K562 (cell line): ENCODE measurements around the gene ARFRP1. TPM values are rescaled to one million over a fixed set of nuclear protein-coding genes. Genes with fewer than 3 reads are reported as not detected.
A peak's percentile ranks its signal among the peaks of the same experiment; 100 is the strongest.

Experiments used
- ATAC-seq: fragments of 200-7000 bp; cut with Tn5 transposase; 3 replicates; pipeline ENCODE4 v1.9.1; 2020; ENCODE audit warnings: moderate library complexity
- BruUV-seq: library from RNA; stranded (reverse); fragments of 400-500 nt; replicated peaks from 2 replicates; lab custom pipeline; 2021; lab: Mats Ljungman, UMichigan
- CTCF ChIA-PET: fragments of 300-600 bp; formaldehyde crosslinking; extraction: SDS; loops from one replicate; lab custom pipeline; 2021; ENCODE audit warnings: low intra/inter-chr PET ratio; lab: Yijun Ruan, JAX
- POLR2A ChIA-PET: fragments of 300-600, 350-650 bp; sonication (Branson Sonifier 250); formaldehyde crosslinking; extraction: SDS; loops from one replicate; lab custom pipeline; 2021; ENCODE audit warnings: antibody characterized with exemption, inconsistent platforms; lab: Yijun Ruan, JAX
- DNase-seq, 4 experiments: peaks; one replicate each; pipeline versions ENCODE4 v3.0.0 to v3.0.0-alpha.2; 2011 to 2018; ENCODE audit warnings: low spot score in 3 of 4, mixed read lengths in 3 of 4; ENCODE audit errors: extremely low read depth in 1 of 4
- FAIRE-seq: peaks from 2 replicates; lab custom pipeline; 2011; peaks lifted over from hg19 to GRCh38; lab: Jason Lieb, UNC
- H2AFZ ChIP-seq: 2 replicates; pipeline ENCODE4 v1.6.0; 2011; ENCODE audit warnings: low read depth, low read length, control low read depth, inconsistent platforms
- H3K27ac ChIP-seq: fragments of 200-600 bp; 3 replicates; pipeline ENCODE4 v1.8.0; 2011; ENCODE audit warnings: low read depth, mild to moderate bottlenecking, control low read depth, inconsistent platforms, low read length, moderate library complexity, mixed read lengths; ENCODE audit errors: extremely low read depth
- H3K27me3 ChIP-seq, 2 experiments: fragments of 300-600 bp in 1 of 2; 2 replicates in 1 of 2; 3 replicates in 1 of 2; pipeline versions ENCODE4 v1.6.0 to v1.8.0; 2011; ENCODE audit warnings: inconsistent platforms in 2 of 2, low read length in 2 of 2, mild to moderate bottlenecking in 1 of 2, mixed read lengths in 1 of 2, moderate library complexity in 1 of 2; ENCODE audit not compliant: control insufficient read depth in 2 of 2, insufficient read depth in 2 of 2
- H3K36me3 ChIP-seq: fragments of 300-600 bp; 3 replicates; pipeline ENCODE4 v1.8.0; 2011; ENCODE audit warnings: mild to moderate bottlenecking, low read length, inconsistent platforms; ENCODE audit not compliant: control insufficient read depth, insufficient read depth
- H3K4me1 ChIP-seq, 2 experiments: fragments of 200-600 bp in 1 of 2; replicated peaks in 1 of 2; 2 replicates in 1 of 2; 3 replicates in 1 of 2; pipeline versions ENCODE4 v1.5.1 to v1.8.0; 2011; ENCODE audit warnings: inconsistent platforms in 2 of 2, low read length in 2 of 2, mild to moderate bottlenecking in 1 of 2, mixed read lengths in 1 of 2, moderate library complexity in 1 of 2; ENCODE audit not compliant: control insufficient read depth in 2 of 2, insufficient read depth in 2 of 2
- H3K4me2 ChIP-seq: 2 replicates; pipeline ENCODE4 v1.6.1; 2011; ENCODE audit warnings: low read length, control low read depth, inconsistent platforms, mixed read lengths; ENCODE audit not compliant: insufficient read depth
- H3K4me3 ChIP-seq: fragments of 200-600 bp; sonication (generic), shearing (Covaris generic); 2 replicates; pipeline ENCODE4 v1.5.1; 2016; ENCODE audit warnings: control low read depth, inconsistent platforms
- H3K79me2 ChIP-seq: fragments of 200-600 bp; 3 replicates; pipeline ENCODE4 v1.8.0; 2011; ENCODE audit warnings: low read length, inconsistent platforms; ENCODE audit not compliant: control insufficient read depth, insufficient read depth
- H3K9ac ChIP-seq, 2 experiments: 2 replicates each; pipeline versions ENCODE4 v1.6.0 to v1.6.1; 2011; ENCODE audit warnings: low read depth in 2 of 2, low read length in 2 of 2, control low read depth in 1 of 2, inconsistent platforms in 1 of 2, mild to moderate bottlenecking in 1 of 2, mixed read lengths in 1 of 2; ENCODE audit not compliant: insufficient read depth in 1 of 2
- H3K9me1 ChIP-seq: one replicate; pipeline ENCODE4 v1.6.0; 2011; ENCODE audit warnings: inconsistent platforms, mild to moderate bottlenecking, low read length, moderate library complexity; ENCODE audit not compliant: control insufficient read depth, insufficient read depth
- H3K9me3 ChIP-seq: replicated peaks from 2 replicates; pipeline ENCODE4 v1.5.1; 2011; ENCODE audit warnings: low read depth, low read length, inconsistent platforms; ENCODE audit not compliant: control insufficient read depth, insufficient read depth
- H4K20me1 ChIP-seq: replicated peaks from 2 replicates; pipeline ENCODE4 v1.6.1; 2011; ENCODE audit warnings: low read length, inconsistent platforms, mixed read lengths; ENCODE audit not compliant: control insufficient read depth, insufficient read depth
- DACH1 ChIP-seq: fragments of 450-650 bp; IDR thresholded peaks from 2 replicates; pipeline ENCODE4 v1.6.1; 2018; ENCODE audit not compliant: partially characterized antibody
- NEUROD1 ChIP-seq: fragments of 150-350 bp; IDR thresholded peaks from 2 replicates; pipeline ENCODE4 v1.6.1; 2014; ENCODE audit warnings: borderline replicate concordance, low read length, low read depth; ENCODE audit not compliant: partially characterized antibody
- PRMT5 ChIP-seq: sonication (generic); formaldehyde crosslinking; IDR thresholded peaks from 2 replicates; pipeline ENCODE4 v1.5.0; 2020; ENCODE audit warnings: missing genetic modification reagents
- TRIM24 ChIP-seq, 2 experiments: fragments of 450-650 bp; IDR thresholded peaks; 2 replicates each; pipeline ENCODE4 v1.6.1; 2016
- WGBS: fragments of 100-300 bp; shearing (Covaris generic); methylation state at CpG from one replicate; pipeline ENCODE4 v1.1.6; 2016; ENCODE audit warnings: low coverage, mixed read lengths; ENCODE audit not compliant: insufficient coverage; ENCODE audit errors: missing lambda C conversion rate; 5-methylcytosine and 5-hydroxymethylcytosine counted together
- in situ Hi-C: fragments of 300-500 bp; cut with MboI; formaldehyde crosslinking; loops from 4 replicates; pipeline ENCODE4 v1.15.0; 2018; ENCODE audit warnings: inconsistent platforms, mixed read lengths
- intact Hi-C: fragments of 100-400 bp; cut with micrococcal nuclease; formaldehyde crosslinking; loops from 2 replicates; pipeline ENCODE4 v1.14.2; 2022
- polyA plus RNA-seq, 8 experiments: library from polyadenylated mRNA; depleted of rRNA in 4 of 8; stranded (reverse) in 5 of 8; unstranded in 3 of 8; fragments of >200 nt; fragmentation: Nextera tagmentation in 2 of 8; fragmentation: Illumina TruSeq in 1 of 8; extraction: Ambion mirVana in 2 of 8; extraction: Trizol in 1 of 8; gene quantifications; 2 replicates each; pipeline versions ENCODE4 v1.2.1 to v1.2.3, GENCODE V29; 2011 to 2014; ENCODE audit warnings: inconsistent platforms in 1 of 8, missing spikeins in 1 of 8
- total RNA-seq, 7 experiments: library from RNA; depleted of rRNA in 6 of 7; stranded (reverse); fragments of >200 nt in 6 of 7; fragmentation: Illumina TruSeq in 2 of 7; extraction: Trizol in 2 of 7; gene quantifications; 2 replicates each; pipeline versions ENCODE4 v1.2.1 to v1.2.3, GENCODE V29; 2011 to 2021; ENCODE audit warnings: low replicate concordance in 1 of 7
- TF ChIP-seq, protein P1 (sequence below): fragments of 250-450 bp; sonication (Bioruptor Pico); IDR thresholded peaks from 2 replicates; pipeline ENCODE4 v1.4.0; 2020; ENCODE audit warnings: borderline replicate concordance
- TF ChIP-seq, protein P2 (sequence below), 2 experiments: fragments of 450-650 bp; formaldehyde crosslinking in 1 of 2; IDR thresholded peaks; 2 replicates each; pipeline versions ENCODE4 v1.4.0 to v1.6.1; 2014 to 2020; ENCODE audit warnings: mild to moderate bottlenecking in 2 of 2, borderline replicate concordance in 1 of 2, low read depth in 1 of 2
- TF ChIP-seq, protein P3 (sequence below), 2 experiments: fragments of 450-650 bp in 1 of 2; IDR thresholded peaks; 2 replicates each; pipeline ENCODE4 v1.6.1; 2011 to 2017; ENCODE audit warnings: low read depth in 2 of 2, antibody characterized with exemption in 1 of 2, borderline replicate concordance in 1 of 2, low read length in 1 of 2, mild to moderate bottlenecking in 1 of 2, mixed read lengths in 1 of 2; ENCODE audit not compliant: control insufficient read depth in 1 of 2

Gene ARFRP1
- total and polyA plus RNA-seq, 9 of the 15 experiments (the other 6 are each of a cell fraction or from before 2014, with no cell fraction given) = 2.2 to 78.9 (median 37.3) TPM

DNA sequence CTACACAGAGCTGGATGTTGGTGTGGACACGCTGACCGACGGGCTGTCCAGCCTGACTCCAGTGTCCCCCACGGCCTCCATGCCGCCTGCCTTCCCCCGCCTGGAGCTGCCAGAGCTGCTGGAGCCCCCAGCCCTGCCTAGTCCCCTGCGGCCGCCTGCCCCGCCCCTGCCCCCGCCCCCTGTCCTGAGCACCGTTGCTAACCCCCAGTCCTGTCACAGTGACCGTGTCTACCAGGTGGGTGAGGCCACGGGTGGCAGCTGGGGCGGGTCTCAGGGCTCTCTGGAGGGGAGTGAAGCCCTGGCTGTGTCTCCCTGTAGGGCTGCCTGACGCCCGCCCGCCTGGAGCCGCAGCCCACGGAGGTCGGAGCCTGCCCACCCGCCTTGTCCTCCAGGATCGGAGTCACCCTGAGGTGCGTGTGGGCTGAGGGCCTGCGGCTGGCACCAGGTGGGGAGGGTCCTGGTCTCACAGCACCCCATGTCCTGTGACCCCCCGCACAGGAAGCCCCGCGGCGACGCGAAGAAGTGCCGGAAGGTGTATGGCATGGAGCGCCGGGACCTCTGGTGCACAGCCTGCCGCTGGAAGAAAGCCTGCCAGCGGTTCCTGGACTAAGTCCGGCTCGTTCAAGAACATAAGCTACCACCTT, 34.7 kb upstream of the ARFRP1 start:
- ATAC-seq (no peak), DNase-seq (peak in 2 of 4 experiments; percentile 5 to 17), FAIRE-seq (no peak)
- peak overlapping the region in 1 of 2 experiments; percentile 96; a peak in 2 of 4 replicates for H3K9ac ChIP-seq
- peaks cover 11 to 76% of the 10 kb centered on the region in 2 experiments for H3K4me1 ChIP-seq
- no peak overlapping the region for H2AFZ ChIP-seq
- H3K27me3 ChIP-seq = no peaks in the 10 kb centered on the region
- 94% methylated on average over 19 of the region's 37 CpGs for WGBS
- H4K20me1 ChIP-seq = no peaks in the 10 kb centered on the region; the same call in 1 of the 2 replicates
- H3K79me2 ChIP-seq = peaks cover 16% of the 10 kb centered on the region
- CTCF ChIA-PET = no interaction called here
- H3K4me2 ChIP-seq = no peak overlapping the region
- no peak overlapping the region for H3K4me3 ChIP-seq
- peaks cover 35% of the 10 kb centered on the region; the same call in 1 of the 3 replicates for H3K36me3 ChIP-seq
- H3K9me1 ChIP-seq = no peaks in the 10 kb centered on the region
- no peaks in the 10 kb centered on the region for H3K9me3 ChIP-seq
- in situ Hi-C loops (no loop called here), intact Hi-C loops (no loop called here)
- POLR2A ChIA-PET = interaction anchor here (0.8 to 2.0 kb wide), 2 partner anchors 35 to 123 kb away, joined by 4 to 7 read pairs; partner anchors contain the start of genes ARFRP1, TPD52L2 and ZGPAT
- no peak overlapping the region for H3K27ac ChIP-seq
- BruUV-seq = no TSS peak
- TF ChIP-seq NEUROD1 = no peak
- TF ChIP-seq, protein P1, sequence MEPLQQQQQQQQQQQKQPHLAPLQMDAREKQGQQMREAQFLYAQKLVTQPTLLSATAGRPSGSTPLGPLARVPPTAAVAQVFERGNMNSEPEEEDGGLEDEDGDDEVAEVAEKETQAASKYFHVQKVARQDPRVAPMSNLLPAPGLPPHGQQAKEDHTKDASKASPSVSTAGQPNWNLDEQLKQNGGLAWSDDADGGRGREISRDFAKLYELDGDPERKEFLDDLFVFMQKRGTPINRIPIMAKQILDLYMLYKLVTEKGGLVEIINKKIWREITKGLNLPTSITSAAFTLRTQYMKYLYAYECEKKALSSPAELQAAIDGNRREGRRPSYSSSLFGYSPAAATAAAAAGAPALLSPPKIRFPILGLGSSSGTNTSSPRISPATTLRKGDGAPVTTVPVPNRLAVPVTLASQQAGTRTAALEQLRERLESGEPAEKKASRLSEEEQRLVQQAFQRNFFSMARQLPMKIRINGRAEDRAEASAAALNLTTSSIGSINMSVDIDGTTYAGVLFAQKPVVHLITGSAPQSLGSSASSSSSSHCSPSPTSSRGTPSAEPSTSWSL (CRISPR knock-in tag) = no peak
- TF ChIP-seq DACH1 = no peak
- TF ChIP-seq, protein P2, sequence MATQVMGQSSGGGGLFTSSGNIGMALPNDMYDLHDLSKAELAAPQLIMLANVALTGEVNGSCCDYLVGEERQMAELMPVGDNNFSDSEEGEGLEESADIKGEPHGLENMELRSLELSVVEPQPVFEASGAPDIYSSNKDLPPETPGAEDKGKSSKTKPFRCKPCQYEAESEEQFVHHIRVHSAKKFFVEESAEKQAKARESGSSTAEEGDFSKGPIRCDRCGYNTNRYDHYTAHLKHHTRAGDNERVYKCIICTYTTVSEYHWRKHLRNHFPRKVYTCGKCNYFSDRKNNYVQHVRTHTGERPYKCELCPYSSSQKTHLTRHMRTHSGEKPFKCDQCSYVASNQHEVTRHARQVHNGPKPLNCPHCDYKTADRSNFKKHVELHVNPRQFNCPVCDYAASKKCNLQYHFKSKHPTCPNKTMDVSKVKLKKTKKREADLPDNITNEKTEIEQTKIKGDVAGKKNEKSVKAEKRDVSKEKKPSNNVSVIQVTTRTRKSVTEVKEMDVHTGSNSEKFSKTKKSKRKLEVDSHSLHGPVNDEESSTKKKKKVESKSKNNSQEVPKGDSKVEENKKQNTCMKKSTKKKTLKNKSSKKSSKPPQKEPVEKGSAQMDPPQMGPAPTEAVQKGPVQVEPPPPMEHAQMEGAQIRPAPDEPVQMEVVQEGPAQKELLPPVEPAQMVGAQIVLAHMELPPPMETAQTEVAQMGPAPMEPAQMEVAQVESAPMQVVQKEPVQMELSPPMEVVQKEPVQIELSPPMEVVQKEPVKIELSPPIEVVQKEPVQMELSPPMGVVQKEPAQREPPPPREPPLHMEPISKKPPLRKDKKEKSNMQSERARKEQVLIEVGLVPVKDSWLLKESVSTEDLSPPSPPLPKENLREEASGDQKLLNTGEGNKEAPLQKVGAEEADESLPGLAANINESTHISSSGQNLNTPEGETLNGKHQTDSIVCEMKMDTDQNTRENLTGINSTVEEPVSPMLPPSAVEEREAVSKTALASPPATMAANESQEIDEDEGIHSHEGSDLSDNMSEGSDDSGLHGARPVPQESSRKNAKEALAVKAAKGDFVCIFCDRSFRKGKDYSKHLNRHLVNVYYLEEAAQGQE (IDR thresholded peaks at IDR 0.05; ENCODE audit: borderline replicate concordance) = no peak
- TF ChIP-seq, protein P2 (CRISPR knock-in tag; IDR thresholded peaks at IDR 0.05; ENCODE audit: low read depth) = no peak
- TF ChIP-seq PRMT5 (CRISPR knock-in tag) = no peak
- TF ChIP-seq, protein P3, sequence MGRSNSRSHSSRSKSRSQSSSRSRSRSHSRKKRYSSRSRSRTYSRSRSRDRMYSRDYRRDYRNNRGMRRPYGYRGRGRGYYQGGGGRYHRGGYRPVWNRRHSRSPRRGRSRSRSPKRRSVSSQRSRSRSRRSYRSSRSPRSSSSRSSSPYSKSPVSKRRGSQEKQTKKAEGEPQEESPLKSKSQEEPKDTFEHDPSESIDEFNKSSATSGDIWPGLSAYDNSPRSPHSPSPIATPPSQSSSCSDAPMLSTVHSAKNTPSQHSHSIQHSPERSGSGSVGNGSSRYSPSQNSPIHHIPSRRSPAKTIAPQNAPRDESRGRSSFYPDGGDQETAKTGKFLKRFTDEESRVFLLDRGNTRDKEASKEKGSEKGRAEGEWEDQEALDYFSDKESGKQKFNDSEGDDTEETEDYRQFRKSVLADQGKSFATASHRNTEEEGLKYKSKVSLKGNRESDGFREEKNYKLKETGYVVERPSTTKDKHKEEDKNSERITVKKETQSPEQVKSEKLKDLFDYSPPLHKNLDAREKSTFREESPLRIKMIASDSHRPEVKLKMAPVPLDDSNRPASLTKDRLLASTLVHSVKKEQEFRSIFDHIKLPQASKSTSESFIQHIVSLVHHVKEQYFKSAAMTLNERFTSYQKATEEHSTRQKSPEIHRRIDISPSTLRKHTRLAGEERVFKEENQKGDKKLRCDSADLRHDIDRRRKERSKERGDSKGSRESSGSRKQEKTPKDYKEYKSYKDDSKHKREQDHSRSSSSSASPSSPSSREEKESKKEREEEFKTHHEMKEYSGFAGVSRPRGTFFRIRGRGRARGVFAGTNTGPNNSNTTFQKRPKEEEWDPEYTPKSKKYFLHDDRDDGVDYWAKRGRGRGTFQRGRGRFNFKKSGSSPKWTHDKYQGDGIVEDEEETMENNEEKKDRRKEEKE (IDR thresholded peaks at IDR 0.05; ENCODE audit: borderline replicate concordance in 1 of 2, control insufficient read depth in 1 of 2, low read depth in 2 of 2, low read length in 1 of 2) = no peak
- TF ChIP-seq TRIM24 (IDR thresholded peaks at IDR 0.05) = no peak
